Measurements from ENCODE around the gene CERKL. TPM values are rescaled to one million over a fixed set of nuclear protein-coding genes. Genes with fewer than 3 reads are reported as not detected.

CERKL gene
- total and polyA plus RNA-seq, 2 of the 13 experiments (the other 11 are each of a cell fraction or from before 2014, with no cell fraction given): not detected

DNA sequence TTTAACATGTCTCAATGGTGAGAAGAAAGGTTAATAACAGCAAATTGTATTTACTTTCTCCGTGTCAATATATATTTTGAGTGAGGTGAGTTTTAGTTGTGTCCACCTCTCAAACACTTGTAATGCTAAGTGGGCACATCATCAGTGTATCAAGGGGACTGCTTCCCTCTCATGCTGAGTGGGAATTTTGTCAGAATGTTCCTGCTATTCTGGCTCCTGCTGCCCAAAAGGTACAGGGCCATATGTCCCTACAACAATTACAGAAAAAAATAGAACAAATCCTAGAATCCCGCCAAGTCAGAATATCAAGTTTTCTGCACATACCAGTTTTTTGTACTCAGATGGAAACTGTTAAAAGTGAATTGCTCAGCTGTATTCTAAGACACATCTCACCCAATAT, 5.4 kb upstream of the CERKL start (continued):
- TF ChIP-seq TRIM22 (IDR thresholded peaks at IDR 0.05): no peak

DNA sequence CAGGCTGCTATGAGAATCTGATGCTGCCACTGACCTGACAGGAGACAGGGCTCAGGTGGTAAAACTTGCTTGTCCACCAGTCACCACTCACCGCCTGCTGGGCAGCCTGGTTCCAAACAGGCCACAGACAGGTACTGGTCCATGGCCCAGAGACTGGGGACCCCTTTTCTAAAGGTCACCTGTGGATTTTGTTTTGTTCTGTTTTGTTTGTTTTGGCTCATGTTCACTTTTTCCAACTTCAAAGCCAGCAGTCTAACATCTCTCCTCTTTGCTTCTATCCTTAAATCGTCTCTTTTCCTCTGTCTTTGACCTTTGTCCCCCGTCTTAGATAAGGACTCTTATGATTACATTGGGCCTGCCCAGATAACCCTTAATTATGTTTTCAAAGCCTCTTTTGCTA, 3.3 kb upstream of the CERKL start:
- Histone ChIP-seq H3K9ac (ENCODE audit: insufficient read depth, low read depth, low read length) (no peak overlapping the region), H3K27ac (ENCODE audit: extremely low read length, insufficient read depth, low read length) (no peak overlapping the region), H3K36me3 (replicated peaks in 1 of 2; ENCODE audit: control insufficient read depth in 1 of 2, insufficient read depth in 2 of 2, low read length in 2 of 2) (no peaks in the 10 kb centered on the region), H4K20me1 (ENCODE audit: insufficient read depth, low read length) (no peaks in the 10 kb centered on the region), H3K4me3 (replicated peaks in 1 of 3; ENCODE audit: insufficient read depth in 1 of 3, low read depth in 2 of 3, low read length in 3 of 3) (no peak overlapping the region), H3K79me2 (ENCODE audit: insufficient read depth, low read length) (no peaks in the 10 kb centered on the region), H3K9me3 (ENCODE audit: low read length) (no peaks in the 10 kb centered on the region), H3K4me2 (ENCODE audit: low read depth, low read length) (no peak overlapping the region), H3K27me3 (ENCODE audit: control insufficient read depth in 1 of 2, insufficient read depth in 2 of 2, low read length in 2 of 2) (peaks cover 0 to 23% of the 10 kb centered on the region in 2 experiments; a peak in 2 of 5 replicates), H3K4me1 (ENCODE audit: insufficient read depth, low read length) (peaks cover 11% of the 10 kb centered on the region), H2AFZ (ENCODE audit: low read length) (no peak overlapping the region)
- intact Hi-C loops (cut with micrococcal nuclease; ENCODE audit: unreplicated experiment): no loop called here
- 0% methylated on average over 3 of the region's 3 CpGs for WGBS (ENCODE audit: low lambda C conversion rate)
- ATAC-seq (peak; percentile 76), FAIRE-seq (no peak), DNase-seq (ENCODE audit: low spot score) (peak; percentile 60)
- POLR2A ChIA-PET: no interaction called here
- no TSS peak for BruUV-seq (replicated peaks)
- in situ Hi-C loops (cut with HindIII; ENCODE audit: extremely low pct_ligation_motif_present, low pct_unique_long_range_greater_than_20kb): no loop called here
- CTCF ChIA-PET (ENCODE audit: low intra/inter-chr PET ratio, low total read pairs): no interaction called here
- TF ChIP-seq BCL6 (CRISPR knock-in tag; IDR thresholded peaks at IDR 0.05) (0 out of 2 replicates have a peak, but pooled peaks have one; percentile 10), SALL1 (CRISPR knock-in tag; IDR thresholded peaks at IDR 0.05) (peak; percentile 21; the same call in 1 of the 2 replicates), NR2C2 (CRISPR knock-in tag; IDR thresholded peaks at IDR 0.05; ENCODE audit: borderline replicate concordance) (0 out of 2 replicates have a peak, but pooled peaks have one; percentile 26), NR2F6 (IDR thresholded peaks at IDR 0.05) (peak; percentile 48), NR2F6 (CRISPR knock-in tag; IDR thresholded peaks at IDR 0.05) (0 out of 2 replicates have a peak, but pooled peaks have one; percentile 26), SOX6 (IDR thresholded peaks at IDR 0.05) (no peak), SOX6 (CRISPR knock-in tag; IDR thresholded peaks at IDR 0.05) (peak; percentile 30; the same call in 1 of the 2 replicates), HNF4A (CRISPR knock-in tag; IDR thresholded peaks at IDR 0.05) (peak; percentile 53), GATAD2A (CRISPR knock-in tag; IDR thresholded peaks at IDR 0.05) (peak; percentile 18; the same call in 1 of the 2 replicates), ZNF20 (CRISPR knock-in tag; IDR thresholded peaks at IDR 0.05) (no peak), RARA (CRISPR knock-in tag; IDR thresholded peaks at IDR 0.05) (peak; percentile 22; the same call in 1 of the 2 replicates), SOX13 (IDR thresholded peaks at IDR 0.05) (no peak), SOX13 (CRISPR knock-in tag; conservative IDR thresholded peaks at IDR 0.05 in 1 of 2, IDR thresholded peaks at IDR 0.05 in 1 of 2) (peak in 1 of 2 experiments; percentile 60; a peak in 2 of 4 replicates)
- TF ChIP-seq, protein P1, sequence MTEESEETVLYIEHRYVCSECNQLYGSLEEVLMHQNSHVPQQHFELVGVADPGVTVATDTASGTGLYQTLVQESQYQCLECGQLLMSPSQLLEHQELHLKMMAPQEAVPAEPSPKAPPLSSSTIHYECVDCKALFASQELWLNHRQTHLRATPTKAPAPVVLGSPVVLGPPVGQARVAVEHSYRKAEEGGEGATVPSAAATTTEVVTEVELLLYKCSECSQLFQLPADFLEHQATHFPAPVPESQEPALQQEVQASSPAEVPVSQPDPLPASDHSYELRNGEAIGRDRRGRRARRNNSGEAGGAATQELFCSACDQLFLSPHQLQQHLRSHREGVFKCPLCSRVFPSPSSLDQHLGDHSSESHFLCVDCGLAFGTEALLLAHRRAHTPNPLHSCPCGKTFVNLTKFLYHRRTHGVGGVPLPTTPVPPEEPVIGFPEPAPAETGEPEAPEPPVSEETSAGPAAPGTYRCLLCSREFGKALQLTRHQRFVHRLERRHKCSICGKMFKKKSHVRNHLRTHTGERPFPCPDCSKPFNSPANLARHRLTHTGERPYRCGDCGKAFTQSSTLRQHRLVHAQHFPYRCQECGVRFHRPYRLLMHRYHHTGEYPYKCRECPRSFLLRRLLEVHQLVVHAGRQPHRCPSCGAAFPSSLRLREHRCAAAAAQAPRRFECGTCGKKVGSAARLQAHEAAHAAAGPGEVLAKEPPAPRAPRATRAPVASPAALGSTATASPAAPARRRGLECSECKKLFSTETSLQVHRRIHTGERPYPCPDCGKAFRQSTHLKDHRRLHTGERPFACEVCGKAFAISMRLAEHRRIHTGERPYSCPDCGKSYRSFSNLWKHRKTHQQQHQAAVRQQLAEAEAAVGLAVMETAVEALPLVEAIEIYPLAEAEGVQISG (CRISPR knock-in tag; IDR thresholded peaks at IDR 0.05): no peak
- TF ChIP-seq, protein P2, sequence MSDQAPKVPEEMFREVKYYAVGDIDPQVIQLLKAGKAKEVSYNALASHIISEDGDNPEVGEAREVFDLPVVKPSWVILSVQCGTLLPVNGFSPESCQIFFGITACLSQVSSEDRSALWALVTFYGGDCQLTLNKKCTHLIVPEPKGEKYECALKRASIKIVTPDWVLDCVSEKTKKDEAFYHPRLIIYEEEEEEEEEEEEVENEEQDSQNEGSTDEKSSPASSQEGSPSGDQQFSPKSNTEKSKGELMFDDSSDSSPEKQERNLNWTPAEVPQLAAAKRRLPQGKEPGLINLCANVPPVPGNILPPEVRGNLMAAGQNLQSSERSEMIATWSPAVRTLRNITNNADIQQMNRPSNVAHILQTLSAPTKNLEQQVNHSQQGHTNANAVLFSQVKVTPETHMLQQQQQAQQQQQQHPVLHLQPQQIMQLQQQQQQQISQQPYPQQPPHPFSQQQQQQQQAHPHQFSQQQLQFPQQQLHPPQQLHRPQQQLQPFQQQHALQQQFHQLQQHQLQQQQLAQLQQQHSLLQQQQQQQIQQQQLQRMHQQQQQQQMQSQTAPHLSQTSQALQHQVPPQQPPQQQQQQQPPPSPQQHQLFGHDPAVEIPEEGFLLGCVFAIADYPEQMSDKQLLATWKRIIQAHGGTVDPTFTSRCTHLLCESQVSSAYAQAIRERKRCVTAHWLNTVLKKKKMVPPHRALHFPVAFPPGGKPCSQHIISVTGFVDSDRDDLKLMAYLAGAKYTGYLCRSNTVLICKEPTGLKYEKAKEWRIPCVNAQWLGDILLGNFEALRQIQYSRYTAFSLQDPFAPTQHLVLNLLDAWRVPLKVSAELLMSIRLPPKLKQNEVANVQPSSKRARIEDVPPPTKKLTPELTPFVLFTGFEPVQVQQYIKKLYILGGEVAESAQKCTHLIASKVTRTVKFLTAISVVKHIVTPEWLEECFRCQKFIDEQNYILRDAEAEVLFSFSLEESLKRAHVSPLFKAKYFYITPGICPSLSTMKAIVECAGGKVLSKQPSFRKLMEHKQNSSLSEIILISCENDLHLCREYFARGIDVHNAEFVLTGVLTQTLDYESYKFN (CRISPR knock-in tag; conservative IDR thresholded peaks at IDR 0.05): peak; percentile 29; the same call in 1 of the 2 replicates
